Stimulated activated CD8-positive, alpha-beta memory T cell treated with anti-CD3 and anti-CD28 coated beads, Interleukin-15, amount 100 ng/mL, for 48 hours (primary cell): ENCODE data around the gene SPRY1.

Source experiments
- DNase-seq, 2 donors: peaks; one replicate each; pipeline ENCODE4 v3.0.0-alpha.2; 2020; ENCODE audit warnings: low read depth in 2 of 2

Gene SPRY1

GRCh38 chr4:123409334-123409733 is 12.7 kb downstream of the SPRY1 start:
- DNase-seq, result no peak

GRCh38 chr4:123411514-123411913 is 14.9 kb downstream of the SPRY1 start:
- no peak for DNase-seq

DNA sequence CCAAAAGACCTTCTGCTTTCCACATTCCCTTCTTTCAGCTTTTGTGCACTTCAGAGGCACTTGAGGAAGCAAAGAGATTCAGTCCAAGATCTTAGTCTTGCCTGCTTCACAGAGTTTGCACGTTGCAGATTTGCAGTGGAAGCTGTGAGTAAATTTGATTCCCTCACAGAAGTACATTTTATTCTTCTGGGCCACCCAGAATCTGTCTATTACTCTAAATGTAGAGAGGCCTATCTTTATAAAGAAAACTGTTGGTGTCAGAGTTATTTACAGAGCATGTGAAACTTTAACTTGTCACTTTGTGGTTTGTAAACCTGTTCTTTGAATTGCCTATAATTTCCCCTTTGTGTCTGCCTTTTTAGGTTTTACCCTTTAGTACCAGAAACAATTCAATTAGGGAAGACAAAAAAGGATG is 15.5 kb downstream of the SPRY1 start:
- no peak for DNase-seq

- DNase-seq, result no peak
Observed at GRCh38 chr4:123412700-123413512, 16.3 kb downstream of the SPRY1 start.

DNA sequence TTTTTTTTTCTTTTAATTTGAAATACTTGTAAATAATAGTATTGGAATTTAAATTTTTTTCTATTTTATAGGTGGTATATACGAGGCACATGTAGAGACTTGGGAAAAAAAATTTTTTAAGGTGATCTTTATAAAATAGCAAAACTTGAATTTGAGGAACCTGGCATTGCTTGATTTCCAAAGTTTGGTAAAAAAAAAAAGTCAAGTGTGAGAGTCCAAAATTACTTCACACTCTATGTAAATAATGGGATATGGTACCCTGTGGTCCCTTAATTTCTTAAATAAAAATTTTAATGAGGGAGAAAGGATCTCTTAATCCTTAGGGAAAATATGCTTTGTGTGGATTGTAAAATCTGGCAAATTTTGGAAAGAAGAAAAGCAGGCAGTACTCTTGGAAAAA is 19.0 kb downstream of the SPRY1 start:
- DNase-seq, result no peak

DNA sequence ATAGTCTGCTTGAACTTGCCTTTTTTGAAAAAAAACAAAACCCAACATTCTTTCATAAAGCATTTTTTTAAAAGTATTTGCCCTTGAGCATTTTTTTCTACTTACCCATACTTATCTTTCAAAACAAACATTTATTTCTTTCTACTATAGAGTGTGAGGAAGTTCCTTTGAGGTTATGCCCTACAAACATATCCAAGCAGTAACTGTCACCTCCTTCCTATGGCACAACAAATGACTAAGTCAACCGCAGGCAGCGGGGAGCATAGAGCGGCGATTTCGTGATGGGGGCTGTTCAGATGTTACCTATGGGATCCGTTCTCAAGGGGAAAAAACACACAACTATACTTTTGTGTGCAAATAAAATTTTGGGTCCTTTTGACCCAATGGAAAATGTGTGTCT is 19.4 kb downstream of the SPRY1 start:
- peak; percentile 50 to 58 for DNase-seq

- DNase-seq, result no peak
Observed at GRCh38 chr4:123417813-123418212, 21.2 kb downstream of the SPRY1 start.

DNA sequence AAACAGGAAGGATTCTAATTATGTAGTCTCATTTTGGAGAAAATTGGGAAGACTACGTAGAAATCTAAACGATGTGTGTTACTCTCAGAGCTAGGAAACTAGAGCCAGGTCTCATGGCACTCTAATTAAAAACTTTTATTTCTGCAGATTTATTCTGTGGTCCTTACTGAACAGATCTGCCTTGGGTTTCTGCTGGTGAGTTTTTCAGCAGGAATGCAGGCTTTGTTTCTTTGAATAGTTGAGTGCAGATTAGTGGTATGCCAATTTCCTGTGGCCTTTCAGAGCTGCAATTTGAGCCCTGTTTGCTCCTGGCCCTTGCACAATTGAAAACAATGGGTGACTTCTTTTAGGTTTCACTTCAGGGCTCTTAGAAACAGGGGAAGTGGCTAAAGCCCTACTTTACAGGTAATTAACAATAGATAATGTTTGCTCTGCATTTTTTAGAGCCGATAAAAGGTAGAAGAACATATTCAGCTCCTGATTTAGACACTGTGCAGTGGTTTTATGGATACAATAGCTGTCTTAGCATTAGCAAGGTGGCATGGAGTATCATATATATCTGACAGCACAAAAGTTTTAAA is 21.8 kb downstream of the SPRY1 start:
- no peak for DNase-seq

DNA sequence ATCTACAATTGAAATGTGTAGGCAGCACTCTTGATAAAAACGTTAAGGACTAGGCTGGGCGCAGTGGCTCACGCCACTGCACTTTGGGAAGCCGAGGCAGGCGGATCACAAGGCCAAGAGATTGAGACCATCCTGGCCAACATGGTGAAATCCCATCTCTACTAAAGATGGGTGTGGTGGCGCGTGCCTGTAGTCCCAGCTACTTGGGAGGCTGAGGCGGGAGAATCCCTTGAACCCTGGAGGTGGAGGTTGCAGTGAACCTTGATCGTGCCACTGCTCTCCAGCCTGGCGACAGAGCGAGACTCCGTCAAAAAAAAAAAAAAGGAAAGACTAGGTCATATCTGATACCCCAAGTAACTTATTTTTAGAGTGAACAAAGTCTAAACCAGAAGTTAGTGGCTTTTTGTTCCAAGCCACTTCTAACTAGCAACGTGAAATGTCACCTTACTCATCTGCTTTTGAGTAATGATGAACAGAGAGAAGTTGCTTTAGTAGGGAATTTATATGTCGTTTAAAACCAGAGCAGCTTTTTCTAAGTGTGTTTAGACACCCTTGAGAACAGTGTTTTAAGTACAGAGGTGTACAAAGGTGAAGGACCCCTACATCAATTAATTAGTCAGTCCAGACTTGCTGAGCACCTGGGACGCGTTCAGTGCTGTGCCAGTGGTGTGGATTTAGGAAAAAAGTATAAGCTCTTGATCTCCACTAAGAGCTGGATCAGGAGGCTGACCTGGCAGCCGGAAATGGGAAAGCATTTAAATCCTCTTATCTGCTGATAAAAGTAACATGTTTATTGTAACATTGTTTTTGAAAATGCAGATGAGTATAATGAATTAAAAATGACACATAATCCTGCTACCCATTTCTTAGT is 23.5 kb downstream of the SPRY1 start:
- no peak for DNase-seq

DNA sequence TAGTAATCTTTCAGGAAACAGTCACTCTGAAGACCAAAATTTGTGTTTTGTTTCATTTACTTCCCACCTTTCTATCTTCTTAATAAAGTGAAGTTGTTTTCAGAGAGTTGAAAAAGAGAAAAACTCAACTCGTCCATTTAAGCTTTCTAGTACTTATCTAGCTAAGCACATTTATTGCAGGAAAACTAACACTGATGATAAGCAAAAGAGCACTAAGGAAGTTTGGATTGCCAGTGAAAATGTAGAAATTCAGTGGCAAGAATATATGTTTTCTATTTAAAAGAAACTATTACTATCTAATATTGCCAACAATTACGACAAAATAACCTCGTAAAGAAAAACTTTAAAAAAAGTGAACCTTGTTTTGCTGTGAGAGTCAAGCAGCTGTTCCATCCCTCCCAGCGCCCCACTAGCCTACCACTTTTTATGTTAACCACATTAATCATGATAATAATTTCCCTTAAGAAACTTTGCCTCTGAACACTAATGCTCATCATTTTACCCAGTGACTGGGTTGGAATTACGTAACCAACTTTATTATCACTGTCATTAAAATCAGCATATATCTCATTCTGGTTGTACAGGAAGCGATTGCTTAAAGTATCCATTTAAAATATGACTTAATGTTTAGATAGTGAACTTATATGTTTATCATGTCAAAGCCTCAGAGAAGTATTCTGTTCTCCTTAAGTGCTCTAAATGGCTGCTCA is 24.8 kb downstream of the SPRY1 start:
- DNase-seq, result no peak

- DNase-seq, result no peak
Observed at GRCh38 chr4:123421937-123422781, 25.6 kb downstream of the SPRY1 start.

DNA sequence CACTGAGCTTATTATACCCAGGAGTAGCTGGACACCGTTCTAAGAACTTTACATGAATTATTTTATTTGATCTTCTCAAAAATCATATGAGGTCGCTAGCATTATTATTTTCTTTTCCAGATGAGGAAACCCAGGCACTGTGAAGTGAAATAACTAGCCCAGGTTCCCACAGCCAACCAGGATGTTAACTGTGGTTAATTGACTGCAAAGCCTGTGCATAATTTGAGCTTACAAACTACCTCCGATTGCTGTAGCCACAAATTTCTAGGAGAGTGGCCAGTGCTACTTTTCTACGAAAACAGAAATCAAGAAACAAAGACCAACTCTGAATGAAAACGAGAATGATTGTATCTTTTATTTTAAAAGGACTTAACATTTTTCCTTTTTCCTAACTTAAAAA is 27.2 kb downstream of the SPRY1 start:
- no peak for DNase-seq

- no peak for DNase-seq
Observed at GRCh38 chr4:123427951-123428350, 31.4 kb downstream of the SPRY1 start.

DNA sequence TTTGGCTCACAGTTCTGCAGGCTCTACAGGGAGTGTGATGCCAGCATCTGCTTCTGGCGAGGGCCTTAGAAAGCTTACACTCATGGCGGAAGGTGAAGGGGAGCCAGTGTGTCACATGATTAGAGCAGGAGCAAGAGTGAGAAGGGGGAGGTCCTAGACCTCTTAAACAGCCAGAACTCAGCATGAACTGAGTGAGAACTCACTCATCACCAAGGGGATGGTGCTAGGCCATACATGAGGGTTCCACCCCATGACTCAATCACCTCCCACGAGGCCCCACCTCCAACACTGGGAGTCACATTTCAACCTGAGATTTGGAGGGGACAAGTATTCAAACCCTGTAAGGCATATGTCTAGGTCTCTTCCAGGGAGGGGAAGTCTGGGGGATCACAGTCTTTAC is 33.4 kb downstream of the SPRY1 start:
- peak in 1 of 2 donors; percentile 27 for DNase-seq

DNA sequence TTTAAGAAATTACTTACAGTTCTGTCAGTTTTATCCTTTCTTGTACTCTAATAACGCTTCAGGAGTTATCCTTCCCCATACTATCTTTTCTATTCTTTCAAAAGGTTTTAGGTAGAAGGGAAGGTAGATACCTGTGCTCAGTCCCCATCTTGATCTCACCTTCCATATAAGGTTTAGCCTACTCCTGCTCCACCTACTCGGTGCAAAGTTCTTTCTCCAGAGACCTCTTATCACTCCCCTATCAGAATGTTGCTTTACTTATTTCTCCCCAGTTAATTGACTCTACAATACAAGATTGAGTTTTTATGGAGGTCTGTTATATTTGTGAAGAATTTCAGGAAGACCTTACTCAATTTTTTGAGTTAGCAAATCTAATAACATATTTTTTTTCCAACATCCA is 33.9 kb downstream of the SPRY1 start:
- DNase-seq, result no peak

DNA sequence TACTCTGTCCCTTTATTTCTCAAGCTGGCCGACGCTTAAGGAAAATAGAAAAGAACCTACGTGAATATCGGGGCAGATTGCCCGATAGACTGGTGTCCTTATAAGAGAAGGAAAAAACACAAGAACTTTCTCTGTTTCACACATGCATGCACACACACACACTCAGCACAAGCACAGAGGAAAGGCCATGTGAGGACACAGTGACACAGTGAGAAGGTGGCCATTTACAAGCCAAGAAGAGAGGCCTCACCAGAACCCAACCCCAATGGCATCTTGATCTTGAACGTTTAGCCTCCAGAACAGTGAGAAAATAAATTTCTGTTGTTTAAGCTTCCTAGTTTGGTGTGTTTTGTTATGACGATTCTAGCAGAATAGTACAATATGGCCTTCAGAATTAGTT is 37.0 kb downstream of the SPRY1 start:
- DNase-seq, result no peak

DNA sequence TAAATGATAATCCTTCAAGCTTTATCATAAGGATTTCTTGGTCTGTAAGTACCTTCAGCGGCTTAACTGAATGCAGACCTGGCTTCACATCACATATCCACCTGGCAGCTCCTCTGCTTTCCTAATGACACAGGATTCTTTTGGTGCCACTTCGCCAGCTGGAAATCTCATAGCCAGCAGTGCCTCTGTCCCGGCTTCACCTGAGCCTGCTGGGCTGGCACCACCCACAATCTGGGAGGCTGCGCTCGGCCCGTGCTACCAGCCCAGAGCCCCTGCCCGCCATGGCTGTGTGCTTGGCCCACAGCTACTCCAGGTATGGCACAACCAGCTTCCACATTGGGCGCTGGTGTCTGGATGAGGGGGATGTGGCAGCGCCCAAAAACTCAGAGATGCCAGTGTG is 37.4 kb downstream of the SPRY1 start:
- DNase-seq, result no peak

DNA sequence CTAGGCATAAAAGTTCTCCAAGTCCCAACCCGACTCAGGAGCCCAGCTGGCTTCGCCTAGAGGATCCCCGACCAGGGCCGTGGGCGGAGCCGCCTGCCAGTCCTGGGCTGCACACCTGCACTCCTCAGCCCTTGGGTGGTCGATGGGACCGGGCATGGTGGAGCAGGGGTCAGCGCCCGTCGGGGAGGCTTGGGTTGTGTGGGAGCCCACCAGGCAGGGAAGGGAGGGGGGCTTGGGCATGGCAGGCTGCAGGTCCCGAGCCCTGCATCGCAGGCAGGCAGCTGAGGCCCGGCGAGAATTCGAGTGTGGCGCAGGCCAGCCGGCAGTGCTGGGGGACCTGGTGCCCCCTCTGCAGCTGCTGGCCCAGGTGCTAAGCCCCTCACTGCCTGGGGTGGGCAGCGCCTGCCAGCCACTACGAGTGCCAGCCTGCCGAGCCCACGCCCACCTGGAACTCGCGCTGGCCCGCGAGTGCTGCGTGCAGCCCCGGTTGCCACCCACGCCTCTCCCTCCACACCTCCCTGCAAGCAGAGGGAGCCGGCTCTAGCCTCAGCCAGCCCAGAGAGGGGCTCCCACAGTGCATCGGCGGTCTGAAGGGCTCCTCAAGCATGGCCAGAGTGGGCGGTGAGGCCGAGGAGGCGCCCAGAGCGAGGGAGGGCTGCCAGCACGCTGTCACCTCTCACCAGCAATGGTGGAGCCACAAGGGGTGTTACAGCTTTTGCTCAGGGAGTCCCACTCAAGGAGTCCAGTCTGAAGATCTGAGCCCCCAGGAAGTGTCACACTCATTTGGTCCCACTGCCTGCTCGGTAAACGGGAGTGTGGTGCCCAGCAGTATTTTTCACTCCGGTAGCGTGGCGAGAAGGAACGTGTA is 38.9 kb downstream of the SPRY1 start:
- no peak for DNase-seq

DNA sequence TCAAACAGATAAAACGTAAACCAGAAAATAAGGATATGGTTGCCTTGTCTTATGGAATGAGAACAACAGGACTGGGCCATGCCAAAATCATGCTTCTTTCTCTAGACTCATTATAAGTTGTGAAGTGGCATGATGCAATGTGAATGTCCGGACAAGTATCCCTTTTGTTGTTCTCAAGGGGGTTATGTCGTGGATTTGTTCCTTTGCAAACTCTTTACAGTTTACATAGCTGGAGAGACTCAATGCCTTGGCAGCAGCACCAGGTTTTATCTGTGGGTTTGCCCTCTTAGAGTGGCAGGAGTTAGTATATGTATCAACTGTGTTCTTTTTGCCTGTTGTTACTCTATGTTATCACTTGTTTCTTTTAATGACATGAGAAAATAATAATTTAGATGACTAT is 41.4 kb downstream of the SPRY1 start:
- no peak for DNase-seq
